ENCODE measurements around the gene CLSTN1. TPM values are rescaled to one million over a fixed set of nuclear protein-coding genes. Genes with fewer than 3 reads are reported as not detected.

CLSTN1 gene
- total and polyA plus RNA-seq, 4 donors, result 3.1 to 13.4 (median 8.8) TPM

DNA sequence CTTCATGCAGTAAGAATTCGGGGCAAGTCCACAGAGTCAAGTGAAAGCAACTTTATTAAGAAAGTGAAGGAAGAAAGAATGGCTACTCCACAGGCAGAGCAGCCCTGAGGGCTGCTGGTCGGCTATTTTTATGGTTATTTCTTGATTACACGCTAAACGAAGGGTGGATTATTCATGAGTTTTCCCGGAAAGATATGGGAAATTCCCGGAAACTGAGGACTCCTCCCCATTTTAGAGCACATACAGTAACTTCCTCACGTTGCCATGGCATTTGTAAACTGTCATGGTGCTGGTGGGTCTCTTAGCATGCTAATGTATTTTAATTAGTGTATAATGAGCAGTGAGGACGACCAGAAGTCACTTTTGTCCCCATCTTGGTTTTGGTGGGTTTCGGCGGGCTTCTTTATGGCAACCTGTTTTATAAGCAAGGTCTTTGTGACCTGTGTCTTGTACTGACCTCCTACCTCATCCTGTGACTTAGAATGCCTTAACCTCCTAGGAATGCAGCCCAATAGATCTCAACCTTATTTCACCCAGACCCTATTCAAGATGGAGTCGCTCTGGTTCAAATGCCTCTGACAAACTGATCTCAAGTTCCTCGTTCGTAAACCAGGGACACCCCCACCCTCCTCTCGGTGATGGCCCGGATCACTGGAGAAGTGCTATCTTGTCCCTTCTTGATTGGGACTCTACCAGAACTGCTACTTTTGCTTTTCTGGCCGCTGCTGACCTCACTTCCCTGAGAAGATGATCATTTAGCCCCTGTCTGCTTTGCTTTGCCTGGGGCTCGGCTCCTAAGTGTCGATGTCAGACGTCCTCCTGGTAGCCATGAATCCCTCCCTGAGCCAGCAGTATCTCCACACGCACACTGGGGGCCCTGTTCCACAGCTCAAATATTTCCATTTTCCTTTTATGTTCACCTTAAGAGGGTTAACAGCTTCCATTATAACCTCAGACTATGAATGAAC, 48.8 kb downstream of the CLSTN1 start:
- H3K9me3 ChIP-seq (ENCODE audit: control insufficient read depth in 4 of 4, low read length in 3 of 4), result no peaks in the 10 kb centered on the region
- no peak overlapping the region for H3K27ac ChIP-seq (ENCODE audit: low read depth in 1 of 2, low read length in 2 of 2)
- H3K9ac ChIP-seq (ENCODE audit: low read depth in 1 of 2, low read length in 2 of 2), result no peak overlapping the region
- peaks cover 0 to 2% (median 0%) of the 10 kb centered on the region in 4 donors for H3K36me3 ChIP-seq (ENCODE audit: control insufficient read depth in 4 of 4, insufficient read depth in 3 of 4, low read depth in 1 of 4, low read length in 3 of 4)
- H3K27me3 ChIP-seq (ENCODE audit: control insufficient read depth in 4 of 4, insufficient read depth in 4 of 4, low read length in 3 of 4), result no peaks in the 10 kb centered on the region
- WGBS, result 90% methylated on average over 20 of the region's 20 CpGs
- H3K4me1 ChIP-seq (ENCODE audit: control insufficient read depth in 4 of 4, insufficient read depth in 4 of 4, low read length in 3 of 4), result no peaks in the 10 kb centered on the region
- TF ChIP-seq EGR1 (IDR thresholded peaks at IDR 0.05; ENCODE audit: low read depth in 2 of 2) (no peak), SP1 (IDR thresholded peaks at IDR 0.05) (no peak), FOXA2 (IDR thresholded peaks at IDR 0.05) (no peak), YY1 (IDR thresholded peaks at IDR 0.05) (no peak), JUND (IDR thresholded peaks at IDR 0.05) (no peak), FOXA1 (IDR thresholded peaks at IDR 0.05) (no peak), RAD21 (IDR thresholded peaks at IDR 0.05) (no peak), NR2F2 (IDR thresholded peaks at IDR 0.05) (no peak)
- TF ChIP-seq, protein P1, sequence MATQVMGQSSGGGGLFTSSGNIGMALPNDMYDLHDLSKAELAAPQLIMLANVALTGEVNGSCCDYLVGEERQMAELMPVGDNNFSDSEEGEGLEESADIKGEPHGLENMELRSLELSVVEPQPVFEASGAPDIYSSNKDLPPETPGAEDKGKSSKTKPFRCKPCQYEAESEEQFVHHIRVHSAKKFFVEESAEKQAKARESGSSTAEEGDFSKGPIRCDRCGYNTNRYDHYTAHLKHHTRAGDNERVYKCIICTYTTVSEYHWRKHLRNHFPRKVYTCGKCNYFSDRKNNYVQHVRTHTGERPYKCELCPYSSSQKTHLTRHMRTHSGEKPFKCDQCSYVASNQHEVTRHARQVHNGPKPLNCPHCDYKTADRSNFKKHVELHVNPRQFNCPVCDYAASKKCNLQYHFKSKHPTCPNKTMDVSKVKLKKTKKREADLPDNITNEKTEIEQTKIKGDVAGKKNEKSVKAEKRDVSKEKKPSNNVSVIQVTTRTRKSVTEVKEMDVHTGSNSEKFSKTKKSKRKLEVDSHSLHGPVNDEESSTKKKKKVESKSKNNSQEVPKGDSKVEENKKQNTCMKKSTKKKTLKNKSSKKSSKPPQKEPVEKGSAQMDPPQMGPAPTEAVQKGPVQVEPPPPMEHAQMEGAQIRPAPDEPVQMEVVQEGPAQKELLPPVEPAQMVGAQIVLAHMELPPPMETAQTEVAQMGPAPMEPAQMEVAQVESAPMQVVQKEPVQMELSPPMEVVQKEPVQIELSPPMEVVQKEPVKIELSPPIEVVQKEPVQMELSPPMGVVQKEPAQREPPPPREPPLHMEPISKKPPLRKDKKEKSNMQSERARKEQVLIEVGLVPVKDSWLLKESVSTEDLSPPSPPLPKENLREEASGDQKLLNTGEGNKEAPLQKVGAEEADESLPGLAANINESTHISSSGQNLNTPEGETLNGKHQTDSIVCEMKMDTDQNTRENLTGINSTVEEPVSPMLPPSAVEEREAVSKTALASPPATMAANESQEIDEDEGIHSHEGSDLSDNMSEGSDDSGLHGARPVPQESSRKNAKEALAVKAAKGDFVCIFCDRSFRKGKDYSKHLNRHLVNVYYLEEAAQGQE (IDR thresholded peaks at IDR 0.05), result no peak
- no peak for DNase-seq (ENCODE audit: low spot score)
- H3K4me3 ChIP-seq (ENCODE audit: low read depth in 1 of 3, low read length in 3 of 3), result no peak overlapping the region

DNA sequence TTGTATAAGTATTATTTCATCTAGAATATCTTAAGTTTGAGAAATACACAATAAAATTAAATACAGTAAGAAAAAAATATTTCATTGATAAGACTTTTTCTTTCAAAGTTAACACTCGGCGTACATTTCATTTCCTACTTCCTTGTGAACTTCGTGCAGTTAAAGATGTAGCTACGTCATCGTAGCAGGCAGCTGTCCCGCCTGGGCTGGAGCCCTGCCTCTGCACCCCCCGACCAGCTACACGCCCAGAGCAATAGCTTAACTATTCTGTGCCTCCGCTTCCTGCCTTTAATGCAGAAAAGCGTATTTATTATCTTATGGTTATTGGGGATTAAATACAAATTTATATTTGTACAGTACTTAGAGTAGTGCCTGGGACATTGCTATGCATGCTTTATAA, 53.5 kb downstream of the CLSTN1 start:
- Histone ChIP-seq H3K9ac (ENCODE audit: low read depth in 1 of 2, low read length in 2 of 2) (no peak overlapping the region), H3K36me3 (ENCODE audit: control insufficient read depth in 4 of 4, insufficient read depth in 3 of 4, low read depth in 1 of 4, low read length in 3 of 4) (peaks cover 0 to 4% (median 0%) of the 10 kb centered on the region in 4 donors), H3K27me3 (ENCODE audit: control insufficient read depth in 4 of 4, insufficient read depth in 4 of 4, low read length in 3 of 4) (no peaks in the 10 kb centered on the region), H3K27ac (ENCODE audit: low read depth in 1 of 2, low read length in 2 of 2) (no peak overlapping the region), H3K9me3 (ENCODE audit: control insufficient read depth in 4 of 4, low read length in 3 of 4) (no peaks in the 10 kb centered on the region), H3K4me1 (ENCODE audit: control insufficient read depth in 4 of 4, insufficient read depth in 4 of 4, low read length in 3 of 4) (no peaks in the 10 kb centered on the region), H3K4me3 (ENCODE audit: low read depth in 1 of 3, low read length in 3 of 3) (no peak overlapping the region)
- 75% methylated on average over 10 of the region's 10 CpGs for WGBS
- TF ChIP-seq, protein P2, sequence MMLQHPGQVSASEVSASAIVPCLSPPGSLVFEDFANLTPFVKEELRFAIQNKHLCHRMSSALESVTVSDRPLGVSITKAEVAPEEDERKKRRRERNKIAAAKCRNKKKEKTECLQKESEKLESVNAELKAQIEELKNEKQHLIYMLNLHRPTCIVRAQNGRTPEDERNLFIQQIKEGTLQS (IDR thresholded peaks at IDR 0.05), result no peak
- TF ChIP-seq YY1 (IDR thresholded peaks at IDR 0.05) (no peak), TAF1 (conservative IDR thresholded peaks at IDR 0.05) (no peak), SP1 (IDR thresholded peaks at IDR 0.05) (no peak), FOXA2 (IDR thresholded peaks at IDR 0.05) (no peak), RXRA (IDR thresholded peaks at IDR 0.05) (no peak), HNF4A (conservative IDR thresholded peaks at IDR 0.05) (no peak)
- TF ChIP-seq, protein P1 (IDR thresholded peaks at IDR 0.05), result no peak
- no peak for DNase-seq (ENCODE audit: low spot score)

Data from liver (tissue), 9 donors.